ENCODE data around the gene EXOSC1. TPM values are rescaled to one million over a fixed set of nuclear protein-coding genes. Genes with fewer than 3 reads are reported as not detected.
A peak's percentile ranks its signal among the peaks of the same experiment; 100 is the strongest.

The EXOSC1 gene
- total RNA-seq, 4 donors from 2014 or later: 17.9 to 27.7 (median 23.0) TPM

DNA sequence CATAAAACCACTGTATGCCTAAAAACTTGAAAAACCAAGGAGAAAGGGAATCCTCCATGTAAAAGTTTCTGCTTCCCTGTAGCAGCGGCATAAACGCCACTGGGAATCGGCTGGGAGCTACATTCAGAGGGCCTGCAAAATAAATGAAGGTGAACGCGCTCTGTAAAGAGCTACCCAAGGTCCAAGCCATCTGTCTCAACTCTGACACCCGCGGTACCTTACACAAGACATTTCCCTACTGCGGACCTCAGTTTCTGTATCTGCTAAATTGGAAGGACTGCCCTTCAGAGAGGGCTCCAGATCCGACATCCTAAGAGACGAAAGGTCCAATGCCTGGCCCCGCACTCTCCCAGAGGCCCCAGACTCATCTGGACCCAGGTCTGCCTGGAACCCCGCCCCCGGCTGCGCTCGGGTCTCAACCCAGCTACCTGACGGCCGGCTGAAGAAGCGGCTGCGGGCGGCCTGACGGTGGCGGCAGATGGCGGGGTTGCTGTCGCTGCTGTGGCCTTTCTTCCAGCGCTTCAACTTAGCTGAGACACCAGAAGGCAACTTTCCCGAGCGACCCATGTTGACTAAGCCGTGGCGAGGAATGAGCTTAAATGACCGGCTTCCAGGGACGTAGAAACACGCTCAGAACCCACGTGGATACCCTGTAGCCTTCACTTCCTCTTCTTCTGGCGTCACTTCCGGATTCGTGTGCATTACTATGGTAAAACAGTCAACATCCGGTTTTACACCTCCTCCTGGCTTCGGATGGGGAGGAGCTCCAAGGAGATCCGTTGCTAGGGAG lies 44.9 kb downstream of the EXOSC1 start, which contains the start of gene RRP12:
RRP12 (minus strand) TSS at position 676 of the 790 bp plus-strand sequence; CDS start at position 567, 109 bp downstream.
- no peaks in the 10 kb centered on the region for H3K9me3 ChIP-seq
- peak within 1 kb of the TSS; percentile 62 to 83 (median 72) for H3K27ac ChIP-seq
- H3K36me3 ChIP-seq: peaks cover 0 to 10% (median 0%) of the 10 kb centered on the region in 3 donors
- TF ChIP-seq, protein P1, sequence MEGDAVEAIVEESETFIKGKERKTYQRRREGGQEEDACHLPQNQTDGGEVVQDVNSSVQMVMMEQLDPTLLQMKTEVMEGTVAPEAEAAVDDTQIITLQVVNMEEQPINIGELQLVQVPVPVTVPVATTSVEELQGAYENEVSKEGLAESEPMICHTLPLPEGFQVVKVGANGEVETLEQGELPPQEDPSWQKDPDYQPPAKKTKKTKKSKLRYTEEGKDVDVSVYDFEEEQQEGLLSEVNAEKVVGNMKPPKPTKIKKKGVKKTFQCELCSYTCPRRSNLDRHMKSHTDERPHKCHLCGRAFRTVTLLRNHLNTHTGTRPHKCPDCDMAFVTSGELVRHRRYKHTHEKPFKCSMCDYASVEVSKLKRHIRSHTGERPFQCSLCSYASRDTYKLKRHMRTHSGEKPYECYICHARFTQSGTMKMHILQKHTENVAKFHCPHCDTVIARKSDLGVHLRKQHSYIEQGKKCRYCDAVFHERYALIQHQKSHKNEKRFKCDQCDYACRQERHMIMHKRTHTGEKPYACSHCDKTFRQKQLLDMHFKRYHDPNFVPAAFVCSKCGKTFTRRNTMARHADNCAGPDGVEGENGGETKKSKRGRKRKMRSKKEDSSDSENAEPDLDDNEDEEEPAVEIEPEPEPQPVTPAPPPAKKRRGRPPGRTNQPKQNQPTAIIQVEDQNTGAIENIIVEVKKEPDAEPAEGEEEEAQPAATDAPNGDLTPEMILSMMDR (IDR thresholded peaks at IDR 0.05): no peak
- peak in 1 of 2 donors; percentile 37 for TF ChIP-seq POLR2A (IDR thresholded peaks at IDR 0.05)
- no peaks in the 10 kb centered on the region for H3K27me3 ChIP-seq
- peak; percentile 76 to 96 (median 89) for DNase-seq
- H3K4me1 ChIP-seq: peaks cover 0 to 11% (median 7%) of the 10 kb centered on the region in 4 donors
- peak within 1 kb of the TSS; percentile 72 to 92 (median 78) for H3K4me3 ChIP-seq

DNA sequence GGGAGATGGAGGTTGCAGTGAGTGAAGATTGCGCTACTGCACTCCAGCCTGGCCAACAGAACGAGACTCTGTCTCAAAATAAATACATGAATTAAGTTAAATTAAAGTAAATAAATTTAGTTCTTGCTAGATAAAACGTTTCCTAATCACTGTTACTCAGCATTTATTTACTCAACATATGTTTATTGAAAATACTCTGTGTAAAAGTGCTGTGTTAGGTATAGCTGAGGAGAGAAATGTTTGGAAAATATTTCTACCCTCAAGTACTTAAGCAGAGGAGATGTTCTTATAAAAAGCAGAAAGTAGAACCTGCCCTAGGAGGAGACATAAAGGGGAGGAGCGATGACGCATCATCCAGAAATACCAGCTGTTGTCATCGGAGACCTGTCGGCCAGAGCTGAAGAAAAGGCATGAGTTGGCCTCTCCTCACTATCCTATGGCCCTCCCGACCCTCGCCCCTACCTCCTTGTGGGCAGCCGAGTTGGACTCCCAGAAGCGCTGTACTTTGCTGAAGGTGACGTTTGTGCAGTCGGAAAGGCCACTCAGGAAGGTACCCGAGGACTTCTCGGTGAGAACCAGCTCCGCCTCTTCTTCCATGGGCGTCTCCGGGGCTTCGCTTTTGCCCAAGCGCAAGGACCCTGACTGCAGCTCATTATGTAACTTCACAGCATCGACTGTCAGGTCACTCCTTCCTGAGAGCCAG lies 45.8 kb downstream of the EXOSC1 start:
- Histone ChIP-seq H3K36me3 (peaks cover 0 to 16% (median 0%) of the 10 kb centered on the region in 3 donors), H3K27ac (peak overlapping the region; percentile 62 to 83 (median 72)), H3K9me3 (no peaks in the 10 kb centered on the region), H3K4me3 (peak overlapping the region; percentile 72 to 92 (median 78)), H3K27me3 (no peaks in the 10 kb centered on the region), H3K4me1 (peaks cover 0 to 11% (median 7%) of the 10 kb centered on the region in 4 donors)
- no peak for TF ChIP-seq POLR2A (IDR thresholded peaks at IDR 0.05)
- TF ChIP-seq, protein P1 (IDR thresholded peaks at IDR 0.05): no peak
- peak in 2 of 3 donors; percentile 64 to 79 for DNase-seq

DNA sequence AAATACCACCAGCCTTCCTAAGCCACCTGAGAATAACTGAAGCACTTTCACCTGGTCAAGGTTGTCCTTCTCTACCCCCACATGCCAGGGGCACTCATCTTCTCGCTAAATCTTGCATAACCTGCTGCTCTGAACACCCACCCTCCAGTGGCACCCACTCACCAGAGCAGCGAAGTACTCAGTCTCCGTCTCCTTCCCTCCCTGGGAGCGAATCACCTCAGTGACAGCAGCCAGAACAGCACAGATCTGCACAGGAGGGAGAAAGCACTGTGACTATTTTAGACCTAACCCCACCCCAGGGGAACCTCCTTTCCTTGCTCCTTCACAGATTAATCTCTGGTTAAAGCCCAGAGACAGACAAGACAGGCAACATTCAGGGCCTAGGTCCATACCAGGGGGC lies 49.8 kb downstream of the EXOSC1 start:
- no peak for DNase-seq
- Histone ChIP-seq H3K4me3 (no peak overlapping the region), H3K4me1 (peaks cover 0 to 11% (median 7%) of the 10 kb centered on the region in 4 donors), H3K27ac (no peak overlapping the region), H3K9me3 (no peaks in the 10 kb centered on the region), H3K27me3 (no peaks in the 10 kb centered on the region), H3K36me3 (peaks cover 0 to 40% (median 0%) of the 10 kb centered on the region in 3 donors)
- TF ChIP-seq POLR2A (IDR thresholded peaks at IDR 0.05): no peak
- TF ChIP-seq, protein P1 (IDR thresholded peaks at IDR 0.05): no peak

DNA sequence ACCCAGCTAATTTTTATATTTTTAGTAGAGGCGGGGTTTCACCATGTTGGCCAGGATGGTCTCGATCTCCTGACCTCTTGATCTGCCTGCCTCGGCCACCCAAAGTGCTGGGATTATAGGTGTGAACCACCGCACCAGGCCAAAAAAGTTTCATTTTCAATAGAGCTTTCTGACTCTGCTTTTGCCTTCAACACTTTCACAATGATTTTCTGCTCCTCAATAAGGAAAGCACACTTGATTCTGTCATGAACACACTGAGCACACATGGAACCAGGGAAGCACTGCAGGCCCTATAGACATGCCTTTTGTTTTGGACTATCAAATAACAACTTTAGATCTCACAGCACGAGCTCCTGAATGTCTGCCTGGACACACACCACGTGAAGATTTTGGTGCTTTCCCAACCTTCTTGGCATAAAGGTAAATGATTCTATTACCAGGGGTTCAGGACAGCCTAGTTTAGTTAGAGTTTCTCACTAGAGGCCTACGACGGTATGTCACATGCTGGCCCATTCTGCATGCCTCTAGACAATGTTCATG lies 52.7 kb downstream of the EXOSC1 start:
- TF ChIP-seq, protein P1 (IDR thresholded peaks at IDR 0.05): no peak
- TF ChIP-seq POLR2A (IDR thresholded peaks at IDR 0.05): no peak
- Histone ChIP-seq H3K27me3 (no peaks in the 10 kb centered on the region), H3K36me3 (peaks cover 0 to 69% (median 0%) of the 10 kb centered on the region in 3 donors), H3K4me3 (no peak overlapping the region), H3K27ac (no peak overlapping the region), H3K9me3 (no peaks in the 10 kb centered on the region), H3K4me1 (no peaks in the 10 kb centered on the region)
- DNase-seq: no peak

DNA sequence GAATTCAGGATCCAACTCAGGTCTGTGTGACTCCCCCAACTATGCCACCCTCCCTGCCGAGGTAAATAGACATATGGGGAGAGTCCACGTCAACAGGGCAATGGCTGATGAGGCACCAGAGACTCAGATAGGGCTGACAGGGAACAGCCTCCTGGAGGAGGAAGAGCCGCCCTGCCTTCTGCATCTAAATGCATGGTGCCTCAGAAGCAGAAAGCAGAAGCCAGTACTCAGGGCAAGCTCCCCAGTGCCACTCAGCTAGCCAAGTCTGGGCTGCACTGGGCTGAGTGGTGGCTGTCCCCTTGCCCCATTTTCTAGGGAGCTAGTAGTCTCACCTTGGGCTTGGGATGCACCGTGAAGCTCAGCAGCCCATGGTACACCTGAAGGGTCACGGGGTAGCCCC lies 55.7 kb downstream of the EXOSC1 start:
- Histone ChIP-seq H3K27ac (no peak overlapping the region), H3K36me3 (peaks cover 0 to 64% (median 0%) of the 10 kb centered on the region in 3 donors), H3K27me3 (no peaks in the 10 kb centered on the region), H3K9me3 (no peaks in the 10 kb centered on the region), H3K4me3 (no peak overlapping the region), H3K4me1 (no peaks in the 10 kb centered on the region)
- DNase-seq: no peak
- no peak for TF ChIP-seq POLR2A (IDR thresholded peaks at IDR 0.05)
